ENCODE measurements around the gene SCN8A. TPM values are rescaled to one million over a fixed set of nuclear protein-coding genes. Genes with fewer than 3 reads are reported as not detected.
A peak's percentile ranks its signal among the peaks of the same experiment; 100 is the strongest.

The SCN8A gene
- total RNA-seq (20.2 and 20.4 TPM in 2 replicates), polyA plus RNA-seq (7.6 and 9.4 TPM in 2 replicates), polyA minus RNA-seq (85.5 and 124 TPM in 2 replicates), Bru-seq, nascent RNA (percentile 73 among the genes with signal in this experiment), BruChase-seq, experiment 1, labeled RNA remaining after a 6-hour chase (percentile 65 among the genes with signal in this experiment), BruChase-seq, experiment 2, labeled RNA remaining after a 2-hour chase (percentile 64 among the genes with signal in this experiment)
- polyA plus RNA-seq (2011; cell fraction: cytosol; rRNA removed) = 4.6 and 6.8 TPM in 2 replicates
- polyA plus RNA-seq (2011; cell fraction: nucleus; rRNA removed) = 58.8 and 70.3 TPM in 2 replicates
- polyA plus RNA-seq (2012) = 18.1 and 18.8 TPM in 2 replicates
- polyA minus RNA-seq (2011; cell fraction: cytosol; rRNA and poly(A)+ RNA removed) = not detected
- 115 and 170 TPM in 2 replicates for polyA minus RNA-seq (2011; cell fraction: nucleus; rRNA and poly(A)+ RNA removed)
- long read RNA-seq, partial matches to known transcripts = 1 of 18 reads
- long read RNA-seq, other reads (novel, unspliced or antisense) = 17 of 18 reads

- Histone ChIP-seq H3K4me3 (replicated peaks in 1 of 3; ENCODE audit: insufficient read depth in 1 of 3, low read depth in 1 of 3, low read length in 3 of 3) (peak within 1 kb of the TSS; percentile 35 to 85 (median 67)), H3K36me3 (ENCODE audit: control insufficient read depth in 2 of 2, extremely low read depth in 1 of 2, insufficient read depth in 2 of 2, low read length in 2 of 2) (no peaks in the 10 kb centered on the region), H3K4me1 (ENCODE audit: control insufficient read depth, extremely low read depth, insufficient read depth, low read length) (peaks cover 6% of the 10 kb centered on the region), H3K9me3 (replicated peaks; ENCODE audit: control insufficient read depth, insufficient read depth, low read length) (no peaks in the 10 kb centered on the region), H3K79me2 (ENCODE audit: control insufficient read depth, insufficient read depth, low read length) (no peaks in the 10 kb centered on the region), H3K9ac (replicated peaks; ENCODE audit: extremely low read depth, insufficient read depth, low read length) (peak within 1 kb of the TSS; percentile 24), H4K20me1 (replicated peaks; ENCODE audit: control insufficient read depth, extremely low read depth, insufficient read depth, low read length) (no peaks in the 10 kb centered on the region), H2AFZ (ENCODE audit: low read depth, low read length) (peak within 1 kb of the TSS; percentile 78), H3K27me3 (ENCODE audit: control insufficient read depth in 2 of 2, insufficient read depth in 2 of 2, low read length in 2 of 2) (peaks cover 17 to 20% of the 10 kb centered on the region in 2 experiments), H3K27ac (ENCODE audit: insufficient read depth, low read depth, low read length) (no peak within 1 kb of the TSS), H3K9me1 (replicated peaks; ENCODE audit: control insufficient read depth, extremely low read depth, insufficient read depth, low read length) (no peaks in the 10 kb centered on the region), H3K4me2 (ENCODE audit: insufficient read depth, low read length) (peak within 1 kb of the TSS; percentile 83)
- CTCF ChIA-PET = interaction anchor here (0.7 to 2.2 kb wide), 7 partner anchors 9 to 284 kb away, joined by 3 to 7 read pairs (median 3); a partner anchor contains a TSS
- TF ChIP-seq JUN (IDR thresholded peaks at IDR 0.05; ENCODE audit: borderline replicate concordance, insufficient read depth, insufficient read length, low read depth) (no peak), EZH2 (IDR thresholded peaks at IDR 0.05; ENCODE audit: borderline replicate concordance, low read depth, low read length, severe bottlenecking) (no peak), POLR2A (IDR thresholded peaks at IDR 0.05; ENCODE audit: low read depth, low read length) (no peak), FOS (IDR thresholded peaks at IDR 0.05; ENCODE audit: borderline replicate concordance, insufficient read depth, low read length) (no peak), CTCF (IDR thresholded peaks at IDR 0.05; ENCODE audit: extremely low read depth in 1 of 2, insufficient read depth in 1 of 2, low read depth in 1 of 2, low read length in 2 of 2) (no peak), MYC (IDR thresholded peaks at IDR 0.05; ENCODE audit: low read depth, low read length) (no peak), MAX (IDR thresholded peaks at IDR 0.05; ENCODE audit: insufficient read depth, insufficient read length) (no peak), GATA2 (IDR thresholded peaks at IDR 0.05; ENCODE audit: insufficient read depth, insufficient read length, low read depth, low read length) (no peak), POLR2AphosphoS5 (IDR thresholded peaks at IDR 0.05; ENCODE audit: insufficient read depth, low read depth, low read length) (no peak)
- FAIRE-seq = no peak
- intact Hi-C loops (cut with micrococcal nuclease) (loop anchor here (2.0 to 5.0 kb wide), 2 partner anchors 88 to 161 kb away; no protein-coding TSS in a partner anchor), dilution Hi-C loops (cut with MboI; ENCODE audit: extremely low pct_ligation_motif_present, low sequenced_read_pairs) (no loop called here)
- POLR2A ChIA-PET = no interaction called here
- no TSS peak for BruUV-seq (replicated peaks)
- DNase-seq (ENCODE audit: low read depth, low spot score) = peak; percentile 24
These were observed at the start of gene SCN8A for GRCh38 chr12:51591016-51591901. Gene SCN8A, plus strand, starts transcription at chr12:51591233. Its CDS starts 71,585 bp downstream, at chr12:51662818.

Measured in endothelial cell of umbilical vein (primary cell).